Thoracic aorta (tissue), 2 donors: Measurements from ENCODE around the gene RTN4RL2. TPM values are rescaled to one million over a fixed set of nuclear protein-coding genes. Genes with fewer than 3 reads are reported as not detected.

Experiments
- ATAC-seq: fragments of 150-250 bp; one replicate; pipeline ENCODE4 v1.8.0; 2017; ENCODE audit warnings: low read depth; ENCODE audit not compliant: insufficient number of reproducible peaks, low FRiP score
- DNase-seq: peaks from one replicate; pipeline ENCODE4 v3.0.0-alpha.2; 2020; ENCODE audit warnings: low spot score
- H3K27ac ChIP-seq, 2 donors: fragments of 200-600 bp; sonication (generic); 1 replicate in 1 of 2; 2 replicates in 1 of 2; pipeline ENCODE4 v1.5.1; 2016; ENCODE audit warnings: mild to moderate bottlenecking in 2 of 2, moderate library complexity in 2 of 2
- H3K27me3 ChIP-seq: fragments of 200-600 bp; sonication (generic); replicated peaks from 2 replicates; pipeline ENCODE4 v1.6.0; 2016; ENCODE audit warnings: mild to moderate bottlenecking; ENCODE audit not compliant: insufficient read depth
- H3K36me3 ChIP-seq: fragments of 200-600 bp; sonication (generic); one replicate; pipeline ENCODE4 v1.5.1; 2016
- H3K4me1 ChIP-seq, 2 donors: fragments of 200-600 bp; sonication (generic); 1 replicate in 1 of 2; 2 replicates in 1 of 2; pipeline versions ENCODE4 v1.5.1 to v1.6.0; 2016; ENCODE audit warnings: low read depth in 2 of 2, mild to moderate bottlenecking in 1 of 2; ENCODE audit not compliant: control insufficient read depth in 1 of 2
- H3K4me3 ChIP-seq: fragments of 200-600 bp; sonication (generic); 2 replicates; pipeline ENCODE4 v1.5.1; 2016; ENCODE audit warnings: mild to moderate bottlenecking
- H3K9me3 ChIP-seq: fragments of 200-600 bp; sonication (generic); 2 replicates; pipeline ENCODE4 v1.5.1; 2016
- CTCF ChIP-seq: fragments of 200-600 bp; sonication (generic); IDR thresholded peaks from one replicate; pipeline ENCODE4 v1.5.1; 2019; ENCODE audit warnings: antibody characterized with exemption
- total RNA-seq, 2 donors: library from RNA; depleted of rRNA; stranded (reverse); fragments of >200 nt; gene quantifications; one replicate each; pipeline versions ENCODE4 v1.1.0 to v1.2.3, GENCODE V29; 2016

RTN4RL2 gene
- total RNA-seq, 2 donors from 2014 or later = 0.35 TPM; not detected in 1

DNA sequence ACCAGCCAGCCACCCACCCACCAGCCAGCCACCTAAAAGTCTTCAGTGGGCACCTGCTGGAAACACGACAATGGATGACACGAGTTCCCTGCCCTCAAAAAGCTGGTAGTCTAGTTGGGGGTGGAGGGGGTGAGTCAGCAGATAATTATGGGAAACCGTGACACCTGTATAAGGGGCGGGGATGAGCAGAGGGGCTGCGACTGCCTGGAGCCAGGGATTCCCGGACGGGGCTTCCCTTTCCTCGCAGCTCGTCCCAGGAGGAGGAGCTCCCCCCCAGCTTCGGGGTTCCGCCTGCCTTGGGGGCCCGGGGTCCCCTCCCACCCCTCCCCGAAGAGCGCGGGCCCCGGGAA, 2.3 kb upstream of the RTN4RL2 start:
- no peaks in the 10 kb centered on the region for H3K36me3 ChIP-seq
- H3K4me3 ChIP-seq = peak overlapping the region; percentile 73
- H3K4me1 ChIP-seq = peaks cover 26 to 33% of the 10 kb centered on the region in 2 donors
- H3K27me3 ChIP-seq = peaks cover 16% of the 10 kb centered on the region
- H3K27ac ChIP-seq = no peak overlapping the region
- TF ChIP-seq CTCF = no peak
- H3K9me3 ChIP-seq = no peaks in the 10 kb centered on the region
- ATAC-seq (no peak), DNase-seq (no peak)

- DNase-seq (no peak), ATAC-seq (no peak)
- no peaks in the 10 kb centered on the region for H3K36me3 ChIP-seq
Measured at GRCh38 chr11:57458410-57459163, 1.7 kb upstream of the RTN4RL2 start.

GRCh38 chr11:57459164-57460021, 935 bp upstream of the RTN4RL2 start:
- ATAC-seq = no peak
- no peak for TF ChIP-seq CTCF
- Histone ChIP-seq H3K36me3 (no peaks in the 10 kb centered on the region), H3K27me3 (peaks cover 16% of the 10 kb centered on the region), H3K4me1 (peaks cover 26 to 33% of the 10 kb centered on the region in 2 donors), H3K9me3 (no peaks in the 10 kb centered on the region), H3K27ac (peak overlapping the region in 1 of 2 donors; percentile 37), H3K4me3 (peak overlapping the region; percentile 73)
- no peak for DNase-seq

More at GRCh38 chr11:57458410-57459163, 1.7 kb upstream of the RTN4RL2 start:
- peaks cover 26 to 33% of the 10 kb centered on the region in 2 donors for H3K4me1 ChIP-seq
- H3K4me3 ChIP-seq = peak overlapping the region; percentile 73
- TF ChIP-seq CTCF = peak; percentile 75
- H3K27me3 ChIP-seq = peaks cover 16% of the 10 kb centered on the region
- peak overlapping the region in 1 of 2 donors; percentile 45 for H3K27ac ChIP-seq
- no peaks in the 10 kb centered on the region for H3K9me3 ChIP-seq

DNA sequence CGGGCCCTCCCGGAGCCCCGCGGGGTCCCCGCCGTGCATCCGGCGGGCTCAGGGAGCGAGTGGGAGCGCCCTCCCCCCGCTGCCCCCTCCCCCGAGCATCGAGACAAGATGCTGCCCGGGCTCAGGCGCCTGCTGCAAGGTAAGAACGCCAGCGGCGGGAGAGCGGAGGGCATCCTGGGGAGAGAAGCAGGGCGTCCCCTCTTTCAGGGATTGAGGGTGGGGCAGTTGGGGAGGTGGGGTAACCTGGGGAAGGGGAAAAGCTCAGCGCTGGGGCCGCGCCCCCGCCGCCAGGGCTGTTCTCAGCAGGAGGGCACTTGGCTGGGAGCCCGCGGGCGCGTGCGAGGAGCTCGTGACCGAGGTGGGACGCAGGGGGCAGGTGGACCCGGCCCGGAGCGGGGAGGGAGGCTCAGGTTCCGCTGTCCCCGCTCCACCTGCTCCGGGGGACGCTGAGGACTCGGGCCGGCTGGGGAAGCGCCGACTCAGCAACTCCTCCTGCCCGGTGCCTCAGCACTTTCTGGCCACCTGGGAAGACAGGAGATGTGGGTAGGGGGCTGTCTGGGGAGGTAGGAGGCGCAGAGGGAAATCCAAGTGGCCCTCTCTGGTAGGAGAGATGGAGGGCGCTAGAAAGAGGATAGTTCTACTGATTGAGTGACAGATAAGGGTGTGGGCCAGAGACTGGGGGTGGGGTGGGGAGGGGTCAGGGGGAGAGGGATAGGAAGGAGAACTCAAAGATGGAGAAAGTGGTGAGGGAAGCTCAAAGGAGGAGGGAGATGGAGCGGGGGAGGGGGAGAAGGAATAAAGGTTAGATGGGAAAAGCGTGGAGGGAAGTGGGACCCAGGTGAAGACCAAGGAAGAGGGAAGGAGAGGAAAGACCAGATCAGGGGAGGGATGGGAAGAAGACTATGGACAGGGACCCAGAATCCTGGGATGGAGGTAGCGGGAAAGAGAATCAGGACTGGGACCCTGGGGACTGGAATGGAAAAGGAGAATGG, 726 bp downstream of the RTN4RL2 start:
- peaks cover 26 to 33% of the 10 kb centered on the region in 2 donors for H3K4me1 ChIP-seq
- TF ChIP-seq CTCF = no peak
- peaks cover 16% of the 10 kb centered on the region for H3K27me3 ChIP-seq
- DNase-seq = no peak
- peak overlapping the region; percentile 73 for H3K4me3 ChIP-seq
- no peak for ATAC-seq
- H3K27ac ChIP-seq = no peak overlapping the region
- no peaks in the 10 kb centered on the region for H3K36me3 ChIP-seq
- H3K9me3 ChIP-seq = no peaks in the 10 kb centered on the region
